Stimulated activated CD4-positive, alpha-beta T cell treated with anti-CD3 and anti-CD28 coated beads, Interleukin-4, amount 100 ng/mL, for 4 hours (primary cell): ENCODE data around the gene NFU1.
"Not testable (repeated sequence)": the region's sequence is repeated elsewhere in the genome, so short reads cannot be mapped to it uniquely, and the experiment has no call there.

Experiments
- DNase-seq, 2 experiments: peaks; one replicate each; pipeline ENCODE4 v3.0.0-alpha.2; 2020

NFU1 gene

GRCh38 chr2:69386360-69386759 lies 50.9 kb downstream of the NFU1 start:
- DNase-seq: no peak

- DNase-seq: no peak
Observed at GRCh38 chr2:69385443-69386151, 51.6 kb downstream of the NFU1 start.

- no peak for DNase-seq
Observed at GRCh38 chr2:69384618-69385081, 52.6 kb downstream of the NFU1 start.

- no peak for DNase-seq
Observed at GRCh38 chr2:69383176-69383812, 53.9 kb downstream of the NFU1 start.

GRCh38 chr2:69382547-69382946 lies 54.7 kb downstream of the NFU1 start:
- DNase-seq: no peak

- peak in 1 of 2 experiments; percentile 7 for DNase-seq
Observed at GRCh38 chr2:69381337-69381737, 55.9 kb downstream of the NFU1 start.

- no peak for DNase-seq
Observed at GRCh38 chr2:69380072-69380917, 56.9 kb downstream of the NFU1 start.

- no peak for DNase-seq
Observed at GRCh38 chr2:69376403-69376802, 60.8 kb downstream of the NFU1 start.

GRCh38 chr2:69375494-69376353 lies 61.5 kb downstream of the NFU1 start:
- DNase-seq: no peak

- DNase-seq: no peak
Observed at GRCh38 chr2:69372767-69373166, 64.5 kb downstream of the NFU1 start.

- no peak for DNase-seq
Observed at GRCh38 chr2:69369802-69370201, 67.4 kb downstream of the NFU1 start.

GRCh38 chr2:69368588-69368987 lies 68.6 kb downstream of the NFU1 start:
- DNase-seq: no peak

- DNase-seq: no peak
Observed at GRCh38 chr2:69359371-69359770, 77.9 kb downstream of the NFU1 start.

GRCh38 chr2:69358914-69359313 lies 78.3 kb downstream of the NFU1 start:
- DNase-seq: no peak

- DNase-seq: no peak
Observed at GRCh38 chr2:69356471-69356870, 80.8 kb downstream of the NFU1 start.

GRCh38 chr2:69354976-69355375 lies 82.3 kb downstream of the NFU1 start:
- not testable (repeated sequence) for DNase-seq

- no peak for DNase-seq
Observed at GRCh38 chr2:69353360-69353759, 83.9 kb downstream of the NFU1 start.

- no peak for DNase-seq
Observed at GRCh38 chr2:69348781-69349180, 88.5 kb downstream of the NFU1 start.
